ENCODE data around the gene OGFR.

DNA sequence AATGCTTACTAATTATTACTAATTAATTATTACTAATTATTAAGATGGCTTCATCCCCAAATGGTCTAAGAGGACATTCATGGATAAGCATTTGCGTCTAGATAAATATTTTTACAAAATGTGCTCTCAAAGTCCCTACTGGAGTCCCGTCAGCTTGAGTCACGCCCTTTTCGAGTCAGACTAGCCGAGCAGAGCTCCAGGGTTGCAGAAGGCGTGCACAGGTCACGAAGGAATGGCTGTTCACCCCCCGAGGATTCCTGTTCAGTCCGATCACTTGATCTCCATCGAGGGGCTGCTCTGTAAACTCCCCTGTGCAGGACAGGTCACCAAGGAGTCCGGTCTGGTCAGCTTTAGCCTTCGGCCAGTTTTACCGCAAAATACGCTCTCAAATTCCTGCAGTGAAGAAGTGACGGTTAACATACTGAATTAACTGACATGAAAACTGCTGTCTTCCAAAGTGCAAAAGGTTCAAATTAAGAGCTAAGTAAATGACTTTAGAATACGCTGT, 37.1 kb downstream of the OGFR start:
- TF ChIP-seq SUZ12 (IDR thresholded peaks at IDR 0.05) = no peak
- no peak for TF ChIP-seq FOXK2 (IDR thresholded peaks at IDR 0.05)
- no peak for TF ChIP-seq ELF4 (IDR thresholded peaks at IDR 0.05)
- TF ChIP-seq FOXA1 (IDR thresholded peaks at IDR 0.05) = no peak
- TF ChIP-seq BHLHE40 (IDR thresholded peaks at IDR 0.05; ENCODE audit: borderline replicate concordance) = no peak
- TF ChIP-seq HDGF (IDR thresholded peaks at IDR 0.05; ENCODE audit: borderline replicate concordance) = no peak
- TF ChIP-seq NFRKB (IDR thresholded peaks at IDR 0.05) = no peak

Measured in HEK293T (cell line).